ENCODE results near the gene OR2T5.
"Not testable (repeated sequence)": the region's sequence is repeated elsewhere in the genome, so short reads cannot be mapped to it uniquely, and the experiment has no call there.

The OR2T5 gene, protein sequence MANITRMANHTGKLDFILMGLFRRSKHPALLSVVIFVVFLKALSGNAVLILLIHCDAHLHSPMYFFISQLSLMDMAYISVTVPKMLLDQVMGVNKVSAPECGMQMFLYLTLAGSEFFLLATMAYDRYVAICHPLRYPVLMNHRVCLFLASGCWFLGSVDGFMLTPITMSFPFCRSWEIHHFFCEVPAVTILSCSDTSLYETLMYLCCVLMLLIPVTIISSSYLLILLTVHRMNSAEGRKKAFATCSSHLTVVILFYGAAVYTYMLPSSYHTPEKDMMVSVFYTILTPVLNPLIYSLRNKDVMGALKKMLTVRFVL

GRCh38 chr1:248488289-248488688 lies at the start of gene OR2T5:
OR2T5 (plus strand) TSS chr1:248488589; CDS start chr1:248488589, 0 bp downstream.
- DNase-seq (ENCODE audit: low read depth); H3K4me3 ChIP-seq (ENCODE audit: control insufficient read depth, low read depth, low read length): not testable (repeated sequence)

- not testable (repeated sequence) for H3K4me3 ChIP-seq (ENCODE audit: control insufficient read depth, low read depth, low read length); DNase-seq (ENCODE audit: low read depth)
These were observed 49.7 kb upstream of the OR2T5 start for GRCh38 chr1:248438668-248439067.

- DNase-seq (ENCODE audit: low read depth) = not testable (repeated sequence)
These were observed 49.1 kb upstream of the OR2T5 start for GRCh38 chr1:248439283-248439682.

DNA sequence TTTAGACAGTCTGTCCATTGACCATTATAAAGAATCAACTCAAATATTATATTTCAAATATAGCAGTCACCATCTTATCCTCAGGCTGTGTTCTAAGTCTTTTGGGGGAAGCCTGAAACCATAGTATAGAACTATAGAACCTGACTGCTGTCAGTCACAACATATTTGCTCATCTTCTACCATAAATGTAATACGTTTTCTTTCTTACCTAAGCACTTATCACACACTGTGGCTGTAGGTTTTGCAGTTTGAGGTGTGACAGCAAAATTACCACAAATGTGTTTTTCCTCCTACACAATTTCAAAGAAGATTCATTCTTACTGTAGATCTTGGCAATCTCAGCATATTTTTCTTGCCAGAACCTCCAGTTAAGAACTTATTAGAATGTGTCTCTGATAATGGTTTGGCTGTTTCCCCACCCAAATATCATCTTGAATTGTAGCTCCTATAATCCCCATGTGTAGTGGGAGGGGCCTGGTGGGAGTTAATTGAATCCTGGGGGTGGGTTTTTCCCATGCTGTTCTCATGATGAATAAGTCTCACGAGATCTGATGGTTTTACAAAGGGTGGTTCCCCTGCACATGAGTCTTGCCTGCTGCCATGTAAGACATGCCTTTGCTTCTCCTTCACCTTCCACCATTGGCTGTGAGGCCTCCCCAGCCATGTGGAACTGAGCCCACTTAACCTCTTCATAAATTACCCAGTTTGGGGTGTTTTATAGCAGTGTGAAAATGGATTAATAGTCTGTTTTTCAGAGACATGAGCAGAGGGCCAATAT lies 45.7 kb upstream of the OR2T5 start:
- not testable (repeated sequence) for DNase-seq (ENCODE audit: low read depth); H3K4me3 ChIP-seq (ENCODE audit: control insufficient read depth, low read depth, low read length)

More at GRCh38 chr1:248439283-248439682, 49.1 kb upstream of the OR2T5 start:
- H3K4me3 ChIP-seq (ENCODE audit: control insufficient read depth, low read depth, low read length) = not testable (repeated sequence)

- DNase-seq (ENCODE audit: low read depth); H3K4me3 ChIP-seq (ENCODE audit: control insufficient read depth, low read depth, low read length): not testable (repeated sequence)
These were observed 43.8 kb upstream of the OR2T5 start for GRCh38 chr1:248444603-248445002.

DNA sequence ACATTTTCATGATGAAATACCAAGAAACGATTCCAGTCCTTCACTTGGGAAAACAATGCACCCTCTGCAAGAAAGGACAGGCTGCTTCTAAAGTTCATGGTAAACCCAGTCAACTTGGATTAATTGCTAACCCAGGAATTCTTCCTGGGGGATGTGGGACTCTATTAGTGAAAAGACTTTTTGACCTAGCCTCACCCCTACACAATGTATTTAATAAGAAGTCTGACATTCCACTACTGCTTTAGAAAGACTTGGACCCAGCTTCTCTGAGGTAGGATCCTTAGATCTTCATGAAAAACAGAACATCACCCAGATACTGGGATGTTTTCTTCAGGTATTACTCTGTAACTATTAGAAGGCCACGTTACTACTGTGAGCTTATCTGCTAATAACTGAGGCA lies 43.0 kb upstream of the OR2T5 start, which contains the start of gene OR2T2:
TSS of gene OR2T2 (plus strand) at position 239 of the 400 bp plus-strand sequence. CDS start 7,161 bp downstream, outside the sequence.
- not testable (repeated sequence) for DNase-seq (ENCODE audit: low read depth)

GRCh38 chr1:248448409-248449074 lies 39.8 kb upstream of the OR2T5 start:
- not testable (repeated sequence) for H3K4me3 ChIP-seq (ENCODE audit: control insufficient read depth, low read depth, low read length); DNase-seq (ENCODE audit: low read depth)

More for the DNA sequence above, 43.0 kb upstream of the OR2T5 start, which contains the start of gene OR2T2:
- H3K4me3 ChIP-seq (ENCODE audit: control insufficient read depth, low read depth, low read length) = not testable (repeated sequence)

- DNase-seq (ENCODE audit: low read depth) = not testable (repeated sequence)
These were observed 38.4 kb upstream of the OR2T5 start for GRCh38 chr1:248449821-248450465.

GRCh38 chr1:248450466-248451145 lies 37.8 kb upstream of the OR2T5 start:
- not testable (repeated sequence) for DNase-seq (ENCODE audit: low read depth)

More at GRCh38 chr1:248449821-248450465, 38.4 kb upstream of the OR2T5 start:
- not testable (repeated sequence) for H3K4me3 ChIP-seq (ENCODE audit: control insufficient read depth, low read depth, low read length)

DNA sequence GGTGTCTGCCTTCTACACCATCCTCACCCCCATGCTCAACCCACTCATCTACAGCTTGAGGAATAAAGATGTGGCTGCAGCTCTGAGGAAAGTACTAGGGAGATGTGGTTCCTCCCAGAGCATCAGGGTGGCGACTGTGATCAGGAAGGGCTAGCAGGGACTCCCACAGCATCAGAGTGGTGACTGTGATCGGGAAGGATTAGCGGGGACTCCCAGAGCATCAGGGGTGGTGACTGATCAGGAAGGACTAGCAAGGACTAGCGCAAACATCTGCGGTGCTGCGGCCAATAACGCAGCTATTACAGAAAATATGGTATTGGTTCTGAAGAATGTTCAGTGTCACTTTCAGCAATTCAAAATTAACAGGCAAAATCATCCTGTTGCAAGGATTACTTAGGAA lies 34.8 kb upstream of the OR2T5 start:
- not testable (repeated sequence) for H3K4me3 ChIP-seq (ENCODE audit: control insufficient read depth, low read depth, low read length); DNase-seq (ENCODE audit: low read depth)

More at GRCh38 chr1:248450466-248451145, 37.8 kb upstream of the OR2T5 start:
- H3K4me3 ChIP-seq (ENCODE audit: control insufficient read depth, low read depth, low read length) = not testable (repeated sequence)

GRCh38 chr1:248455045-248455444 lies 33.3 kb upstream of the OR2T5 start:
- H3K4me3 ChIP-seq (ENCODE audit: control insufficient read depth, low read depth, low read length) = not testable (repeated sequence)

DNA sequence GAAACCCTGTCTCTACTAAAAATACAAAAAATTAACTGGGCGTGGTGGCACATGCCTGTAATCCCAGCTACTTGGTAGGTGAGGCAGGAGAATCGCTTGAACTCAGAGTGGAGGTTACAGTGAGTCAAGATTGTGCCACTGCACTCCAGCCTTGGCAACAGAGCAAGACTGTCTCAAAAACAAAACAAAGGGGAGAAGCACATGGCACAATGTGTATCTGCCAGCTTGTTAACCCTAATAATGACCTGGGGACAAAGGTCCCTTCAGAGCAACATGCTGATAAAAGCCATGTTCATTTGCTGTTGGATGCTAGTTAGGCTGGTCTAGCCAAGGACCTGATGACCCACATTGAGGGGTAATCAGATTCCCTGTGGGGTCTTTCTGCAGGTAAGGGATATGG lies 31.8 kb upstream of the OR2T5 start:
- DNase-seq (ENCODE audit: low read depth); H3K4me3 ChIP-seq (ENCODE audit: control insufficient read depth, low read depth, low read length): not testable (repeated sequence)

More at GRCh38 chr1:248455045-248455444, 33.3 kb upstream of the OR2T5 start:
- DNase-seq (ENCODE audit: low read depth) = not testable (repeated sequence)

GRCh38 chr1:248459117-248459516 lies 29.3 kb upstream of the OR2T5 start:
- not testable (repeated sequence) for H3K4me3 ChIP-seq (ENCODE audit: control insufficient read depth, low read depth, low read length); DNase-seq (ENCODE audit: low read depth)

All from fibroblast of mammary gland (primary cell).